B cell (primary cell): ENCODE data around the gene LGR5.

Source experiments
- CTCF ChIP-seq: fragments of 200-600 bp; IDR thresholded peaks from one replicate; pipeline ENCODE4 v1.8.0; 2022; ENCODE audit warnings: antibody characterized with exemption, mild to moderate bottlenecking
- EZH2 ChIP-seq: IDR thresholded peaks from 2 replicates; pipeline ENCODE4 v1.6.1; 2012; ENCODE audit warnings: borderline replicate concordance, low read depth, mild to moderate bottlenecking, moderate library complexity, low read length; ENCODE audit not compliant: insufficient read depth, poor library complexity, severe bottlenecking

- no peak for TF ChIP-seq CTCF
- no peak for TF ChIP-seq EZH2
These were observed 22.4 kb upstream of the LGR5 start for GRCh38 chr12:71417181-71417580.
